NCI-H1105 treated with DMSO at 0.1 percent for 48 hours (cell line): ENCODE measurements around the gene SLC39A6.

ENCODE experiments used
- DNase-seq: peaks from one replicate; lab custom pipeline; 2025; lab: John Stamatoyannopoulos, UW

SLC39A6 gene

DNA sequence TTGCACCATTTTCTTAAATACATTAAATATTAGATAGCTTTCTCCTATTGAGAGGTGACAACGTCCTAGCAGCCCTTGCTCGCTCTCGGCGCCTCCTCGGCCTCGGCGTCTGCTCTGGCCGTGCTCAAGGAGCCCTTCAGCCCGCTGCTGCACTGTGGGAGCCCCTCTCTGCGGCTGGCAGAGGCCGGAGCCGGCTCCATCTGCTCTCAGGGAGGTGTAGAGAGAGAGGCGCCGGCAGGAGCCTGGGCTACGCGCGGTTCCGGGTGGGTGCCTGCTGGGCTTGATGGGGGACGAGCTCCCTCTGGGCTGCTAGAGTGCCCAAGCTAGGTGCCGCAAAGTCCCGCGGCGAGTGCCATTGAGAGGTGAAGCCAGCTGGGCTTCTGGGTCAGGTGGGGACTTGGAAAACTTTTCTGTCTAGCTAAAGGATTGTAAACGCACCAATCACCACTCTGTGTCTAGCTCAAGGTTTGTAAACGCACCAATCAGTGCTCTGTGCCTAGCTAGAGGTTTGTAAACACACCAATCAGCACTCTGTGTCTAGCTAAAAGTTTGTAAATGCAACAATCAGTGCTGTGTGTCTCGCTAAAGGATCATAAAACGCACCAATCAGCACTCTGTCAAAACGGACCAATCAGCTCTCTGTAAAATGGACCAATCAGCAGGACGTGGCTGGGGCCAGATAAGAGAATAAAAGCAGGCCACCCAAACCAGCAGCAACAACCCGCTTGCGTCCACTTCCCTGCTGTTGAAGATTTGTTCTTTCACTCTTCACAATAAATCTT, 64.9 kb downstream of the SLC39A6 start:
- no peak for DNase-seq

DNA sequence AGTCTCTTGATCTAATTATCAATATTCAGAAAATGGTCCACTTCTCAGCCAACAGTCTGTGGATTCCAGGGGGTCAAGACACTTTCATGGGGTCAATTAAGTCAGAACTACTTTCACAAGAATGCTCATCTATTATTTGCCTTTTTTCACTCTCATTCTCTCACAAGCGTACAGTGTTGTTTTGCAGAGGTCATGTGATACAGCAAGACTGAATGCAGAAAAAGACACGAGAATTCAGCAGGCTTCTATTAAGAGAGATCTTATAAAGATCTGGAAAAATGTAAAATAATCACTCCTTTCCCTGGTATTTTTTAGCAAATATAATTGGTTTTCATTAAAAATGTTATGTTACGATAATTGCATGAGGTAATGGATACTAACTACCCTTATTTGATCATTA, 70.5 kb downstream of the SLC39A6 start:
- DNase-seq, result no peak
